Testis (tissue), 3 donors: ENCODE data around the gene CTU2. TPM values are rescaled to one million over a fixed set of nuclear protein-coding genes. Genes with fewer than 3 reads are reported as not detected.
"Not testable (repeated sequence)": the region's sequence is repeated elsewhere in the genome, so short reads cannot be mapped to it uniquely, and the experiment has no call there.

Source experiments
- DNase-seq: peaks from one replicate; pipeline ENCODE4 v3.0.0-alpha.2; 2019
- H3K27ac ChIP-seq, 2 donors: fragments of 200-600 bp; sonication (generic); one replicate each; pipeline ENCODE4 v1.5.1; 2019
- H3K27me3 ChIP-seq: fragments of 200-600 bp; sonication (generic); one replicate; pipeline ENCODE4 v1.5.1; 2019
- H3K36me3 ChIP-seq: fragments of 200-600 bp; sonication (generic); one replicate; pipeline ENCODE4 v1.5.1; 2017; ENCODE audit warnings: low read depth; ENCODE audit errors: missing control alignments
- H3K4me1 ChIP-seq: fragments of 200-600 bp; sonication (generic); one replicate; pipeline ENCODE4 v1.5.1; 2019
- H3K4me3 ChIP-seq, 2 donors: fragments of 200-600 bp; sonication (generic); one replicate each; pipeline ENCODE4 v1.5.1; 2017 to 2019
- H3K9me3 ChIP-seq: fragments of 200-600 bp; sonication (generic); one replicate; pipeline ENCODE4 v1.5.1; 2017
- POLR2A ChIP-seq: fragments of 450-650 bp; IDR thresholded peaks from one replicate; pipeline ENCODE4 v1.6.1; 2017; ENCODE audit warnings: antibody characterized with exemption, mild to moderate bottlenecking, moderate library complexity
- WGBS, 2 donors: methylation state at CpG; one replicate each; pipeline ENCODE4 v1.1.5; 2018; 5-methylcytosine and 5-hydroxymethylcytosine counted together
- intact Hi-C: fragments of 100-400 bp; cut with DNase I; formaldehyde crosslinking; loops from one replicate; pipeline ENCODE4 v1.15.1; 2023; ENCODE audit warnings: low total_unique reads
- polyA plus RNA-seq: library from polyadenylated mRNA; stranded (reverse); fragments of 350-450 nt; fragmentation: Illumina TruSeq; extraction: RNeasy Lipid Tissue Mini Kit (QIAGEN cat#74804); gene quantifications from one replicate; pipeline ENCODE4 v1.2.3, GENCODE V29; 2014; ENCODE audit warnings: low read depth, low replicate concordance; ENCODE audit not compliant: insufficient read depth
- total RNA-seq, 2 donors: library from RNA; depleted of rRNA; stranded (reverse); fragments of >200 nt; gene quantifications; one replicate each; pipeline ENCODE4 v1.2.3, GENCODE V29; 2016
- TF ChIP-seq, protein P1 (sequence below), 3 experiments: fragments of 450-650 bp in 2 of 3; fragments of 200-600 bp in 1 of 3; sonication (generic) in 1 of 3; IDR thresholded peaks; one replicate each; pipeline ENCODE4 v1.5.1; 2016 to 2019; ENCODE audit warnings: antibody characterized with exemption in 3 of 3, mild to moderate bottlenecking in 2 of 3, moderate library complexity in 1 of 3

Gene CTU2
- total and polyA plus RNA-seq, 3 donors from 2014 or later = 19.8 to 25.4 (median 24.8) TPM

DNA sequence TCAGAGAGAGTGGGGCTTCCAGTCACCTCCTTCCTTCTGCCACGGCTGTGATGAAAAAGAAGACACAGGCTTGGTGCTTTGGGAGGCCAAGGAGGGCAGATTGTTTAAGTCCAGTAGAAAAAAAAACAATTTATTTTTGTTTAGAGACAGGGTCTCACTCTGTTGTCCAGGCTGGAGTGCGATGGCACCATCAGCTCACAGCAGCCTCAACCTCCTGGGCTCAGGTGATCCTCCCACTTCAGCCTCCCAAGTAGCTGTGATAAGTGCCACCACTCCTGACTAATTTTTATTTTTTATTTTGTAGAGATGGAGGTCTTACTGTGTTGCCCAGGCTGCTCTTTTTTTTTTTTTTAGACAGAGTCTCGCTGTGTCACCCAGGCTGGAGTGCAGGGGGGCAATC lies 40.7 kb upstream of the CTU2 start:
- WGBS, 2 donors = 90 to 92% methylated on average over 3 of the region's 3 CpGs
- TF ChIP-seq, protein P1, sequence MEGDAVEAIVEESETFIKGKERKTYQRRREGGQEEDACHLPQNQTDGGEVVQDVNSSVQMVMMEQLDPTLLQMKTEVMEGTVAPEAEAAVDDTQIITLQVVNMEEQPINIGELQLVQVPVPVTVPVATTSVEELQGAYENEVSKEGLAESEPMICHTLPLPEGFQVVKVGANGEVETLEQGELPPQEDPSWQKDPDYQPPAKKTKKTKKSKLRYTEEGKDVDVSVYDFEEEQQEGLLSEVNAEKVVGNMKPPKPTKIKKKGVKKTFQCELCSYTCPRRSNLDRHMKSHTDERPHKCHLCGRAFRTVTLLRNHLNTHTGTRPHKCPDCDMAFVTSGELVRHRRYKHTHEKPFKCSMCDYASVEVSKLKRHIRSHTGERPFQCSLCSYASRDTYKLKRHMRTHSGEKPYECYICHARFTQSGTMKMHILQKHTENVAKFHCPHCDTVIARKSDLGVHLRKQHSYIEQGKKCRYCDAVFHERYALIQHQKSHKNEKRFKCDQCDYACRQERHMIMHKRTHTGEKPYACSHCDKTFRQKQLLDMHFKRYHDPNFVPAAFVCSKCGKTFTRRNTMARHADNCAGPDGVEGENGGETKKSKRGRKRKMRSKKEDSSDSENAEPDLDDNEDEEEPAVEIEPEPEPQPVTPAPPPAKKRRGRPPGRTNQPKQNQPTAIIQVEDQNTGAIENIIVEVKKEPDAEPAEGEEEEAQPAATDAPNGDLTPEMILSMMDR (IDR thresholded peaks at IDR 0.05) = no peak
- TF ChIP-seq POLR2A = no peak
- H3K4me3 ChIP-seq = no peak overlapping the region
- no peaks in the 10 kb centered on the region for H3K9me3 ChIP-seq
- H3K27ac ChIP-seq = no peak overlapping the region
- no peak for DNase-seq
- peaks cover 8% of the 10 kb centered on the region for H3K4me1 ChIP-seq
- intact Hi-C loops = no loop called here
- no peaks in the 10 kb centered on the region for H3K27me3 ChIP-seq
- H3K36me3 ChIP-seq = no peaks in the 10 kb centered on the region

DNA sequence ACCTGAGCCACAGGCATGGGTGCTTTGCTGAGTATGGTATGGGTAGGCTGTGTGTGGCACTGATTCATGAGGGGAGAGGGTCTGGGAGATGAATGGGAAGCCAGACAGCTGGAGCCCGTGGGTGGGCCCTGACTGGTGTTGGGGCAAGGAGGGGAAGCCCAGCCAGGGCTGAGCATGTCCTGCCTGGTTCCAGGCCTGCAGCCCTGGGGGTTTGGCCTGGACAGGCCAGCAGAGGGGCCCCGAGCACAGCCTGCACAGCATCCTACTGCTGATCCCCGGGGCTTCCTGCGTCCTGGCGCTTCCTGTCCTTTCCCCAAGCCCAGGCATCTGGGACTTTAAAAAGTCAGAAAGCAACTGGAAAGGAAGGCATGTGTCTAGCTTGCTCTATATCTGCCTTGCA lies 38.8 kb upstream of the CTU2 start:
- no peak overlapping the region for H3K4me3 ChIP-seq
- H3K27me3 ChIP-seq = no peaks in the 10 kb centered on the region
- peaks cover 3% of the 10 kb centered on the region for H3K4me1 ChIP-seq
- TF ChIP-seq POLR2A = no peak
- TF ChIP-seq, protein P1 (IDR thresholded peaks at IDR 0.05) = no peak
- H3K27ac ChIP-seq = no peak overlapping the region
- intact Hi-C loops = no loop called here
- DNase-seq = no peak
- WGBS, 2 donors = 66 to 77% methylated on average over 5 of the region's 5 CpGs
- H3K36me3 ChIP-seq = no peaks in the 10 kb centered on the region
- H3K9me3 ChIP-seq = no peaks in the 10 kb centered on the region

DNA sequence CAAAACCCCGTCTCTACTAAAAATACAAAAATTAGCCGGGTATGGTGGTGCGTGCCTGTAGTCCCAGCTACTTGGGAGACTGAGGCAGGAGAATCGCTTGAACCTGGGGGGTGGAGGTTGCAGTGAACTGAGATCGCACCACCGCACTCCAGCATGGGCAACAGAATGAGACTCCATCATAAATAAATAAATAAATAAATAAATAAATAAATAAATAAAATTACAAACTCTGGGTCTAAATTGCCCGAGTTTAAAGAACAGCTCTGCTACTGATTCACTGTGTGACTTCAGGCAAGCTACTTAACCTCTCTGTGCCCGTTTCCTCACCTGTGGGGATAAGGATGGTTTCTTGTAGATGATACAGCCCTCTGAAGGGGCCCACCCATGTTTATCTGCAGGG lies 36.8 kb upstream of the CTU2 start:
- H3K27me3 ChIP-seq, H3K9me3 ChIP-seq, H3K36me3 ChIP-seq, H3K27ac ChIP-seq, H3K4me1 ChIP-seq, H3K4me3 ChIP-seq, intact Hi-C loops, DNase-seq: not testable (repeated sequence)
- 94 to 96% methylated on average over 8 of the region's 8 CpGs for WGBS, 2 donors

DNA sequence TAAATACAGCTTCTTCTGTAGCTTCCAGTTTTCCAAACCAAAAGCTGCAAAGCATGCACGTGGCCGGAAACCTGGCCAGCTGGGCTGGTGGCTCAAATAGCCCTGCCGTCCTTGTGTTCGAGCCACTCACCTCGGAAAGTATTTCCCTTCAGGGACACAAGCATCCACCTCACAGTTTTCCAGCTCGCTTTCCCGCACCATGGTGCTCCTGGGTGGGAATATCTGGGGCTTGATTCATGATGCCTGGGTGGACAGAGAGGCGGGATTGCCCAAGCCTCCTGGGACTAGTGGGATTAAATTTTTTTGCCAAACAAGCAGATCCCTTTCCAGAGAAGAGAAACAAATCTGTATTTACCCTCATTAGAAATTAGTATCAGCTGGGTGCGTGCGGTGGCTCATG lies 36.3 kb upstream of the CTU2 start:
- Histone ChIP-seq H3K9me3 (no peaks in the 10 kb centered on the region), H3K4me1 (no peaks in the 10 kb centered on the region), H3K27ac (no peak overlapping the region), H3K36me3 (no peaks in the 10 kb centered on the region), H3K4me3 (no peak overlapping the region), H3K27me3 (no peaks in the 10 kb centered on the region)
- intact Hi-C loops = no loop called here
- 61 to 72% methylated on average over 8 to 10 of the region's 10 CpGs for whole genome bisulfite sequencing, 2 donors
- no peak for TF ChIP-seq POLR2A
- TF ChIP-seq, protein P1 (IDR thresholded peaks at IDR 0.05) = no peak
- no peak for DNase-seq

DNA sequence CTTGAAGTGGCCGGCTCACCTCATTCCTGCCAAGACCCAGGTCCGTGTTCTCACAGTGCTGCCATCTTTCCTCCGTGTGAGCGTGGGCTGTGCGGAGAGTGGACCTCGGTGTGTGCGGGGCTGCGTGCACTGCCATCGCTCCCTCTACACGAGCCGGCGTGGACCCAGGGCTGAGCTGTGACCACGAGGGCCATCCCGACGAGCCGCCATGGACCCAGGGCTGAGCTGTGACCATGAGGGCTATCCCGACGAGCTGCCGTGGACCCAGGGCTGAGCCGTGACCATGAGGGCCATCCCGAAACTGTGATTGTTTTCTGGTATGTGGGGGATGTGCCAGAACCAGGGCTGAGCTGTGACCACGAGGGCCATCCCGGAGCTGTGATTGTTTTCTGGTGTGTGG lies 34.5 kb upstream of the CTU2 start:
- no peaks in the 10 kb centered on the region for H3K4me1 ChIP-seq
- H3K27me3 ChIP-seq = no peaks in the 10 kb centered on the region
- no peak overlapping the region for H3K27ac ChIP-seq
- no peak overlapping the region for H3K4me3 ChIP-seq
- H3K9me3 ChIP-seq = no peaks in the 10 kb centered on the region
- no peak for DNase-seq
- 93% methylated on average over 12 to 23 of the region's 23 CpGs for WGBS, 2 donors
- intact Hi-C loops = no loop called here
- TF ChIP-seq, protein P1 (IDR thresholded peaks at IDR 0.05) = no peak
- no peak for TF ChIP-seq POLR2A
- H3K36me3 ChIP-seq = no peaks in the 10 kb centered on the region
